Measurements from ENCODE around the gene CDKL4.
"Not testable (repeated sequence)": the region's sequence is repeated elsewhere in the genome, so short reads cannot be mapped to it uniquely, and the experiment has no call there.

The CDKL4 gene

DNA sequence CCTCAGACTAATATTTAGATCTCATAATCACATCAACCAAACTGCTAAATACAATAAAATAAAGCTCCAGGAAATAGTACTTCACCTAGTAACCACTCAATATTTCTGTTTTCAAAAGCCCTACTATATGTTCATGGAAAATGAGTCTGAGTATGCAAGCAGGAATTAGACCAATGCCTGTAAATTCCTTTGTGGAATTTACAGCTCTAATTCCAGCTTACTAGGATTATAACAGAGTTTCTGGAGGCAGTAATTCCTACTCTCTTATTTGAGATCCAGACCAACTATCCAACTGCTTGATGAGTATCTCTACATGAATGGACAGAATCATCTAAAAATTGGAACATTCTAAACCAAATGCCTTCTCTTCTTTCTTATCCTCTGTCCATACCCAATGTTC, 11.6 kb downstream of the CDKL4 start:
- no peak for DNase-seq (ENCODE audit: low read depth in 1 of 2, low spot score in 1 of 2)

DNA sequence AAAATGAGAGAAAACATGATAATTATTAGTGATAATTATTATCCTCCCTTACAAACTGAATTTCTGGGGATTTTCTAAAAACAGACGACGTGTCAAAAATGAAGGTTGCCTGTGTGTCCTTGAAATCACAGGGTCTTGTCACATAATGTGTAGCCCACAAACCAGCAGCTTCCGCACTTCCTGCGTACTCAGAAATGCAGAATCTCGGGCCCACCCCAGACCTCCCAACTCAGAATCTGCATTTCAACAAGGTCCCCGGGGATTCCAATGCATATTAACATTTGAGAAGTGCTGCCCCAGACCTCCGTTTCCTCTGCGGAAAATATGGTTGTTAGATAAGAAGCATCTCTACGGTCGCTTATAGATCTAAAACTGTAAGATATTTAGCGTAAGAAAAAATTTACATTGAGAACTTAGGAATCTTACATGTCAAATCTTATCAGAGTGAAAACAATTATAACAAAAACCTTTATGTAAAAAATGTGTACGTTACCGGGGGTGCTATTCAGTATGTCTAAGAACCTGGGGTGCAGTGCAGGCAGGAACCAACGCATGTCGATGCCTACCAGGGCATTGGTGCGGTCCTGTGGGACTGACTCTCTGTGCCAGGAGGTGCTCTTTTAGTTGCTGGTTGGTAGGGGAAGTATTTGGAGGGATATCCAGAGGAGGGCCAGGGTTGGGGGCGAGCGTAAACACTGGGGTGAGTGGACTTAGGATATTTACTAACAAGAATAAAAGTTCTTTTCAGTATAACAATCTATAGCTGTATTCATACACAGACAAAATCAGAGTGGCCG, 15.2 kb downstream of the CDKL4 start:
- DNase-seq (ENCODE audit: low read depth in 1 of 2, low spot score in 1 of 2) = no peak

DNA sequence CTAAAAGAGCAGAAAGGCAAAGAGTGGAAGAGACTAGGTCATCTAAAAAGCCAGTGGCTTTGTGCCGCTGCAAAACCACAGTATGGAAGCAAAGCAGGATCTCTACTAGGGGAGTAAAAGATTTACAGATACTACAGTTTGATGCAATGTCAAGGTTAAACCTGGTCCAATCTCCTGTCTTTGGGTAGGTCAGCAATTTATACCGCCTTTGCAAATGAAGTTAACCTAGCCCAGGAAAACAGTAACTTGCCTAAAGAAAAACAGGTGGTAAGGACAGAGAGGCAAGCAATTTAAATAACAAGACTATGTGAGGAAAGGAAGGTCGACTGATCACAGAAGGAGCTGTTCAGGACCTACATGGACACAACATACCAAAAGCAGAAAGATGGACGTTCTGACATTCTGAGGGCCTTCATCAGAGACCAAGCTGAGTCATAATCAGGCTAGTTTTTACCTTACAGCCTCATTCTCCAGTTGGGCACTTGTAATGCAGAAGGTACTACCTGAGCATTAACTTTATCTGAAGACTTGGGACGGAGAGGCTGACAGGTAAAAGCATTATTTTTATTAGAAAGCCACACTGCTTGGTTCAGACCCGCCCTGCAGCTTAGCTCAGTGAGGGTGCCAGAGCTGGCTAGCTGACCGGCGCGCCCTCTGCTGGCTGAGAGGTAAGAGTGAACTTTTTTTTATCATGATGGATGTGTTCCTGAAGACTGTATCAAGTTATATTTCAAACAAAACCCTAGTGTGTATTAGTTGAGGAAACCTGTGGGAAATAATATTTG, 15.9 kb downstream of the CDKL4 start:
- DNase-seq (ENCODE audit: low read depth in 1 of 2, low spot score in 1 of 2) = peak; percentile 68 to 77

GRCh38 chr2:39225567-39225966, 18.2 kb downstream of the CDKL4 start:
- no peak for DNase-seq (ENCODE audit: low read depth in 1 of 2, low spot score in 1 of 2)

- no peak for DNase-seq (ENCODE audit: low read depth in 1 of 2, low spot score in 1 of 2)
These were observed 19.9 kb downstream of the CDKL4 start for GRCh38 chr2:39223909-39224308.

DNA sequence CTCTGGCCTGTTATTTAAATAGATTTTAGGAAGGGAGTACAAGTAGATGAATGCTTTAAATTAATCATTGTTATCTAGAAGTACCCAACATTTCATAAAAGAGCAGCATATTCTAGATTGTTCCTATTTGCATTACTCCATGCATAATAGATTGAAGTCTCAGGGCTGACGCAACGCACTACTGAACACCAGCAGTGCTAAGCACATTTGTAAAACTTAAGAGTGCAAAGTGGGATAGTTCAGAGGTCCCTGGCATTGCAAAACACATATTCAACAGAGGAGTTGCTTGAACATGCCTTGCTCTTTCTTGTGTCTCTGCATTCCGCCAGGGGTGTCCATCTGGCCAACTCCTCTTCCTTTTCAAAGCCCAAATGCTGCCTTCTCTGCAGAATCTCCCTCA, 22.3 kb downstream of the CDKL4 start:
- no peak for DNase-seq (ENCODE audit: low read depth in 1 of 2, low spot score in 1 of 2)

DNA sequence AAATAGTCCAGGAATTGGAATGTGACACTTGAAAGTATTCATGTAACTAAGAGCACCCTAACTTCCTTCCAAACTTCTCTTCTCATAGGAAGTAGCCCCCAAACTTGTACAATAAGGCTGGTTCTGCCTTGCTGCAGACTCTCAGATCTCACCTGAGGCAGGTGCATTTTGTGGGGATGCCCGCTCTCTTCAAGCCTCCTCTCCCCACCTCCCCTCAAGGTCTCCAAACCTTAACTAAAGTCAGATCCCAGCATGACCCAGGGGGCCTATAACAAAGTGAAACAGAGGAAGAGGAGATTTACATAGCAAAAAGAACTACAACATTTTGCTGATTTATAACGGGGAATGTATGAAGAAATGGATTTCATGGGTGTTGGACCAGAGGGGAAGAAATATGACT, 23.6 kb downstream of the CDKL4 start:
- no peak for DNase-seq (ENCODE audit: low read depth in 1 of 2, low spot score in 1 of 2)

DNA sequence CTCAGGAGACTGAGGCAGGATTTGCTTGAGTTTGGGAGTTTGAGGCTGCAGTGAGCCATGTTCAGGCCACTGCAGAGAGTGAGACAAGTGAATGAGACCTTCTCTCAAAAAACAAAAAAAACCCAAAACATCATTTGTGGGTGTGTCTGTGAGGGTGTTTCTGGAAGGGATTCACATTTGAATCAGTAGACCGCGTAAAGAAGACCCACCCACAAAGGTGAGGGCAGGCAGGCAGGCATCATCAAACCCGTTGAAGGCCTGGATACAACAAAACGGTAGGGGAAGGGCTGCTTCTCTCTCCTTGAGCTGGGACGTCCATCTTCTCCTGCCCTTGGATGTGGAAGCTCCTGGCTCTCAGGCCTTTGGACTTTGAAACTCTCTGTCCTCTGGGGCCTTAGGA, 25.4 kb downstream of the CDKL4 start:
- no peak for DNase-seq (ENCODE audit: low read depth in 1 of 2, low spot score in 1 of 2)

GRCh38 chr2:39217192-39217550, 26.6 kb downstream of the CDKL4 start:
- DNase-seq (ENCODE audit: low read depth in 1 of 2, low spot score in 1 of 2) = no peak

- DNase-seq (ENCODE audit: low read depth in 1 of 2, low spot score in 1 of 2) = peak; percentile 14 to 50
These were observed 27.2 kb downstream of the CDKL4 start for GRCh38 chr2:39216346-39217191.

DNA sequence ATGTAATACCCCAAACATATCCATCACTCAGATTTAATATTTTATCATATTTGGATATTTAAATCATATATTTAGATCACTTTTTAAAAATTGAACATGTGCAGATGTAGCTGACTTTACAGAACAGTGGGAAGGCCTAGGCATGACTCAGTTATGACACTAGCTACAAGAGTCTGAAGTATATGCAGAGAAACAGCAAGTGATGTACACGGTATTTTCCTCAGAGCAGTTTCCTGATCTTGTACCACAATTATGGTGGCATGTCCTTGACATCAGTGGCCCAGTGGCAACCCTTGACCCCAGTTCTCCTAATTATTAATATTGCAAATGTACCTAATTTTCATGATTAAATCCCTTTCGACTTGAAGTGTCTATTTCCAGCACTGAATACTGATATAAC, 28.2 kb downstream of the CDKL4 start:
- DNase-seq (ENCODE audit: low read depth in 1 of 2, low spot score in 1 of 2) = no peak

DNA sequence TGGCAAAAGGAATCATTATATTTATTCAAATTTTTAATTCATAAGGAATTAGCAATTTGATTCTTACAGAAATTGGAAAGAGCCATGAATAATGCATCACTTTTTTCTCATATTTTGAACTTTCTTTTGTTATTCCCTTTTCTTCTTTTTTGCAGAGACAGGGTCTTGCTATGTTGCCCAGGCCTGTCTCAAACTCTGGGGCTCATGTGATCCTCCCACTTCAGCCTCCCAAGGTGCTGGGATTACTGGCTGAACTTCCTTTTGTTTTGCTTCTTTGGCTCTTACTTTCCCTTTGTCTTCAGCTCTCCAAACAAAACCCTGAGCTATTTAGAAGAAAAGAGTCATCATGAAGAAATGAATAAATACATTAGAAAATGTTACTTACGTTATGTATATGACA, 30.8 kb downstream of the CDKL4 start:
- no peak for DNase-seq (ENCODE audit: low read depth in 1 of 2, low spot score in 1 of 2)

DNA sequence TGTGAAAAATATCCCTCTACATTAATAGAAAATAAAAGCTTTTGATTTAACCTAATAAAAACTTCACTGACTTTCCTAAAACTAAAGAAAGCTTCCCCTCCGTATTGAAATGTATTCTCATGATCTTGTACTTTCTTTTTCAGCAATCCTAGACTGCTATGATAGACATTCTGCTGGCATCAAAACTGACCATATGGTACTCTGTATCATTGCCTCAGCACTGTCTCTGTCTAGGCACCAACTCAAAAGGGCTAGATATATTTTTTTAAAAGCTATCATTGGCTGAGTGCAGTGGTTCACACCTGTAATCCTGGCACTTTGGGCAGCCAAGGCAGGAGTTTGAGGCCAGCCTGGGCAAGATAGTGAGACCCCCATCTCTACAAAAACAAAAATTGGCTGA, 32.9 kb downstream of the CDKL4 start:
- DNase-seq (ENCODE audit: low read depth in 1 of 2, low spot score in 1 of 2) = no peak

DNA sequence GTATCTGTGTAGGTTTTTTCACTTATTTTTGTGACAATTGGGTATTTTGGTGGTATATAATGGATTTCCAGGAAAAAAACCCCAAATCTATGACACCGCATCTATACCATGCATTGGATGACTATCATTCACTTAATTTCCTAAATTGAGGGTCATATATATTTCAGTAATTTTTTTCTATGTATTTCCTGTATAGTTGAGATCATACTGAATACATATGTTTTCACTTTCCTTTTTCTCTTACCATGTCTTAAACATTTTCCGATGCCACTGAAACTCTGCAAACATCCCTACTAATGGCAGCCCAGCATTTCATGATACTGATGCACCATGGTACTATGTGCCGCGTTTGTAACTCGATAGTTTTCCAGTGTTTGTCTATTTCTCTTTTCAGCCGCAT, 40.4 kb downstream of the CDKL4 start:
- DNase-seq (ENCODE audit: low read depth in 1 of 2, low spot score in 1 of 2) = no peak

GRCh38 chr2:39202639-39203369, 41.0 kb downstream of the CDKL4 start:
- no peak for DNase-seq (ENCODE audit: low read depth in 1 of 2, low spot score in 1 of 2)

DNA sequence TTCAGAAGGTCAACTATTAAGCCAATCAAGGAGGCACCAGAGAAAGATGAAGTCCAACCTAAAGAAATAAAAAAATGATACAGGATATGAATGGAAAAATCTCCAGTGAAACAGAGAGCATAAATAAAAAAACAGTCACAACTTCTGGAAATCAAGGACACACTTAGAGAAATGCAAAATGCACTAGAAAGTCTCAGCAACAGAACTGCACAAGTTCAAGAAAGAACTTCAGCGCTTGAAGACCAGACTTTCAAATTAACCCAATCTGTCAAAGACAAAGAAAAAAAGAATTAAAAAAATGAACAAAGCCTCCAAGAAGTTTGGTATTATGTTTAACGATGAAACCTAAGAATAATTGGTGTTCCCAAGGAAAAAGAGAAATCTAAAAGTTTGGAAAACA, 46.8 kb downstream of the CDKL4 start:
- DNase-seq (ENCODE audit: low read depth in 1 of 2, low spot score in 1 of 2) = not testable (repeated sequence)

GRCh38 chr2:39194686-39195085, 49.1 kb downstream of the CDKL4 start:
- no peak for DNase-seq (ENCODE audit: low read depth in 1 of 2, low spot score in 1 of 2)

GRCh38 chr2:39188960-39189494, 54.7 kb downstream of the CDKL4 start:
- DNase-seq (ENCODE audit: low read depth in 1 of 2, low spot score in 1 of 2) = no peak

- DNase-seq (ENCODE audit: low read depth in 1 of 2, low spot score in 1 of 2) = no peak
These were observed 60.1 kb downstream of the CDKL4 start for GRCh38 chr2:39183673-39184072.

DNA sequence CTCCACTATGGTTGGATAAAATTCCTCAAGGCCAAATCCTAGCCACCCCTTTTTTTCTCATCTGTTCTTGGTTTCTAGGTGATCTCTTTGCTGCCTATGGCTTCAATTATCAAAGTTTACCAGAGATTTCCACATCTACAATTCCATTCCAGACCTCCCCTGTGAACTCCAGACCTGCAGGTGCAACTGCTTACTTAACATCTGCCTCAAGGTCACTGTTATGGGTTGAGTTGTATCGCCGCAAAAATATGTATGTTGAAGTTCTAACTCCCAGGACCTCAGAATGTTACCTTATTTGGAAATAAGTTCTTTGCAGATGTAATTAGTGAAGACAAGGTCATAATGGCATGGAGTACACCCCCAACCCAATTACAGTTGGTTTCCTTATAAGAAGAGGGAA, 62.5 kb downstream of the CDKL4 start:
- DNase-seq (ENCODE audit: low read depth in 1 of 2, low spot score in 1 of 2) = no peak
